ENCODE measurements around the gene TEX19.

Gene TEX19

GRCh38 chr17:82328141-82328993, 30.7 kb upstream of the TEX19 start:
- no peaks in the 10 kb centered on the region for H3K9me3 Mint-ChIP-seq
- H3K4me3 Mint-ChIP-seq = no peak overlapping the region
- peaks cover 38 to 61% of the 10 kb centered on the region in 2 donors for H3K27me3 Mint-ChIP-seq
- DNase-seq (no peak), ATAC-seq (replicated peaks) (no peak)
- peaks cover 9 to 25% of the 10 kb centered on the region in 2 donors for H3K4me1 Mint-ChIP-seq
- no peak overlapping the region for H3K27ac Mint-ChIP-seq
- H3K36me3 Mint-ChIP-seq = no peaks in the 10 kb centered on the region

DNA sequence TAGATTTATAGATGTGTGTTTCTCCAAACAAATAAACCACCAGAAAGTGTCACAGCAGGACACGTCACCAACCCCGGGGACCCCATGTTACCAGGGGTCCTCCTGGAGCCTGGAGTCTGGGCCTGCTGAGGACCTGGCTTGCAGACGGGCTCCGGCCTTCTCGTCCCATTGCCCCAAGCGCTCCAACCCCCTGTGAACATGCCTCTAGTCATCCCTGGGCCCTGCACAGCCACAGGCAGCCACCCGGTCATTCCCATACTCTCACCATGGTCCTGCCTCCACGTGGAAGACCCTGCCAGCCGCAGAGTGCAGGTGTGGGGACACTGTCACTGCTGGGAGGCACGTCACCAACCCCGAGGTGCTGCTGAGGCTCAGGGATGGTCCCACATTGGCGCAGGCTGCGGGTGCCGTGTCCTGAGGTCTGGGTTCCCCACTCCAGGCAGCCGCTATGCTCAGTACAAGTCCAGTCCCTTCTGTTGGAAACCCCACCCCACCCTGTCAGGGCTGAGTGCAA, 30.0 kb upstream of the TEX19 start:
- H3K36me3 Mint-ChIP-seq = no peaks in the 10 kb centered on the region
- H3K27ac Mint-ChIP-seq = no peak overlapping the region
- ATAC-seq (replicated peaks) (no peak), DNase-seq (no peak)
- peaks cover 34 to 55% of the 10 kb centered on the region in 2 donors for H3K27me3 Mint-ChIP-seq
- no peaks in the 10 kb centered on the region for H3K9me3 Mint-ChIP-seq
- no peak overlapping the region for H3K4me3 Mint-ChIP-seq
- H3K4me1 Mint-ChIP-seq = peaks cover 7 to 21% of the 10 kb centered on the region in 2 donors

- DNase-seq (no peak), ATAC-seq (replicated peaks) (no peak)
- Mint-ChIP-seq H3K27me3 (peaks cover 34 to 56% of the 10 kb centered on the region in 2 donors), H3K27ac (no peak overlapping the region), H3K4me1 (peaks cover 12 to 27% of the 10 kb centered on the region in 2 donors), H3K4me3 (no peak overlapping the region), H3K36me3 (no peaks in the 10 kb centered on the region), H3K9me3 (no peaks in the 10 kb centered on the region)
Measured at GRCh38 chr17:82329683-82330321, 29.2 kb upstream of the TEX19 start.

GRCh38 chr17:82330322-82331239, 28.5 kb upstream of the TEX19 start:
- Mint-ChIP-seq H3K4me1 (peaks cover 17 to 35% of the 10 kb centered on the region in 2 donors), H3K27me3 (peaks cover 34 to 61% of the 10 kb centered on the region in 2 donors), H3K9me3 (no peaks in the 10 kb centered on the region), H3K27ac (peak overlapping the region; percentile 85), H3K36me3 (no peaks in the 10 kb centered on the region), H3K4me3 (peak overlapping the region in 1 of 2 donors; percentile 14)
- DNase-seq (no peak), ATAC-seq (replicated peaks) (no peak)

DNA sequence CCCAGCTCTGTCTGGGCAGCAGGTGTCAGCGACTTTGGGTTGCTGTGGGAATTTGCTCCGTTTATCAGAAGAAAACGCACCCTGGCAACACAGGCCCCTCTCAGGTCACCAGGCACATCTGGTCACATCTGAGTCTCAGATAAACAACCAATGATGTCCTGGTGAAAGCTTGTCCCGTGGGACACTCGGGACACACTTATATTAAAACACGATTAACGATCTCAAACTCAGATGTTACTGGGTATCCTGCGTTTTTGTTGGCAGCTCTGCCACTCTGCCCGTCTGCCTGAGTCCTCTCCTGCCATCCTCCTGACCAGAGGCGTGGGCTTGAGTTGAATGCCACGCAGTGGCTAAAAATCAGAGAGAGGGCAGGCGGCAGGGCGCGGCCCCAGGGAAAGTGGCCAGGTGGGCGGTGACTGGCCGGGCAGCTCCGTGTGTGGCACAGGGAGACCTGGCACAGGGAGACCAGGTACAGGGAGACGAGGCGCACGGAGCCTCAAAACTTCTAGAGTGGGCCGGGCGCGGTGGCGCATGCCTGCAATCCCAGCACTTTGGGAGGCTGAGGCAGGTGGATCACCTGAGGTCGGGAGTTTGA, 27.6 kb upstream of the TEX19 start:
- no peaks in the 10 kb centered on the region for H3K36me3 Mint-ChIP-seq
- H3K27ac Mint-ChIP-seq = no peak overlapping the region
- peaks cover 20 to 40% of the 10 kb centered on the region in 2 donors for H3K4me1 Mint-ChIP-seq
- no peak for ATAC-seq (replicated peaks)
- no peak overlapping the region for H3K4me3 Mint-ChIP-seq
- no peaks in the 10 kb centered on the region for H3K9me3 Mint-ChIP-seq
- no peak for DNase-seq
- H3K27me3 Mint-ChIP-seq = peaks cover 31 to 57% of the 10 kb centered on the region in 2 donors

- Mint-ChIP-seq H3K9me3 (no peaks in the 10 kb centered on the region), H3K4me1 (peaks cover 20 to 40% of the 10 kb centered on the region in 2 donors), H3K27me3 (peaks cover 24 to 49% of the 10 kb centered on the region in 2 donors), H3K27ac (peak overlapping the region; percentile 60), H3K36me3 (no peaks in the 10 kb centered on the region), H3K4me3 (peak overlapping the region; percentile 80 to 81)
- ATAC-seq (replicated peaks) = peak; percentile 71 to 84
- peak; percentile 40 for DNase-seq
Measured at GRCh38 chr17:82332669-82333278, 26.3 kb upstream of the TEX19 start.

- ATAC-seq (replicated peaks) (peak; percentile 46 to 48), DNase-seq (no peak)
- Mint-ChIP-seq H3K36me3 (no peaks in the 10 kb centered on the region), H3K4me3 (peak within 1 kb of the TSS; percentile 80 to 82), H3K9me3 (no peaks in the 10 kb centered on the region), H3K4me1 (peaks cover 20 to 40% of the 10 kb centered on the region in 2 donors), H3K27me3 (peaks cover 24 to 44% of the 10 kb centered on the region in 2 donors), H3K27ac (peak within 1 kb of the TSS; percentile 60)
Measured at GRCh38 chr17:82333279-82334171, 25.5 kb upstream of the TEX19 start, which contains the start of gene SECTM1. Gene SECTM1, minus strand, starts transcription at chr17:82333766. Its CDS starts 6,526 bp downstream, at chr17:82327240.

DNA sequence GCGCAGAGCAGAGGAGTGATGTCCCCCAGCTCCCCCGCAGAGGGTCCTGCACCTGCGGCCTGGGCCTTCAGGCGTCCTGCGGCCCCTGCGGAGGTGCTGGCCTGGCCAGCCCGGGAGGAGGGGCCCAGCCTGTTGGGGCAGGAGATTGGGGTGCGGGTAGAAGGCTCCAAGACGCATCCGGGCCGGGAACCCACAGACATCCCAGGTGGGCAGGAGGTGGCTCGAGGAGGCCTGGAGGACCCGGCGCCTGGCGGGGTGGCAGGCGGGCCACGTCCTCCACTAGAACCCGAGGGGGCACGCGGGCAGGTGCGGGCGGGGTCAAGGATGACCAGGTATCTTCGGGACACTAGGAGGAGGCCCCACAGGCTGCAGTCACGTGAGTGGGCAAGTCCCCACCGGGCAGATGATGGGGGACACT, 24.8 kb upstream of the TEX19 start:
- H3K27me3 Mint-ChIP-seq = peaks cover 21 to 38% of the 10 kb centered on the region in 2 donors

DNA sequence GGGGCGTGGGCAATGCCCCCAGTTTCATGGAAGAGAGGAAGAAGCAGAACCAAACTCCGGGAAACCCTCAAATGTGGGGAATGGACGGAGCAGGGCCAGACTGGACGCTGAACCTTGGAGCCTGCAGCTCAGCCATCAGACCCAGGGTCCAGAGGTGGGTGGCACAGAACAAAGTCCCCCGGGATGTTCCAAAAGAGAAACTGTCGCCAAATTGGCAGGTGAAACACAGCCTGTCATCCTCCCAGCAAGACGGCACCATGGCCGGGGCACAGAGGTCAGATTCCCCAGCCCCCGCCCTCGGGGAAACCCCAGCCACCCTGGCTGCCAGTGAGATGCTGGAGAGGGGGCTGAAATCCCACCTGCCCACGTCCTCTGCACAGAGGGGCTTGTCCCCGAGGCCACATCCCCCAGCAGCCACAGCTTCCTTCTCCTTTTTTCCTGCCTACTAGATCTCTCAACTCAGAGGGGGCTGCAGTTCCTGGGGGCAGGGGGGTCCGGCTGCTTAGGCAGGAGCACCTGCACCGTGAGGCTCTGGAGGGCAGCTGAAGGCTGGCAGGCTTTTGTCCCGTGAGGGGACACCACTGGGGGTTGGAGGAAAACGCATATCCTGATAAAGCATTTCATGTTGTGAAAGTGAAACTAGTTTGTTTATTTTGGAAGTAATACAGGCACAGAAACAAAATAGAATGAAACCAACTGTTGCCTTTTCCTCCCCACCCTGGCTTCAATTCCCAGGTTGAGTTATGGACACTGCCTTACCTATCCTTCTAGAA, 24.2 kb upstream of the TEX19 start:
- peaks cover 20 to 40% of the 10 kb centered on the region in 2 donors for H3K4me1 Mint-ChIP-seq
- no peaks in the 10 kb centered on the region for H3K9me3 Mint-ChIP-seq
- no peaks in the 10 kb centered on the region for H3K36me3 Mint-ChIP-seq
- peak overlapping the region; percentile 93 for H3K27ac Mint-ChIP-seq
- H3K4me3 Mint-ChIP-seq = peak overlapping the region; percentile 74 to 82
- H3K27me3 Mint-ChIP-seq = peaks cover 18 to 33% of the 10 kb centered on the region in 2 donors
- ATAC-seq (replicated peaks) (peak in 1 of 2 donors; percentile 13), DNase-seq (no peak)

More for the DNA sequence above, 24.8 kb upstream of the TEX19 start:
- Mint-ChIP-seq H3K4me3 (peak overlapping the region; percentile 74 to 82), H3K9me3 (no peaks in the 10 kb centered on the region), H3K4me1 (peaks cover 20 to 40% of the 10 kb centered on the region in 2 donors), H3K27ac (no peak overlapping the region), H3K36me3 (no peaks in the 10 kb centered on the region)
- DNase-seq (no peak), ATAC-seq (replicated peaks) (no peak)

DNA sequence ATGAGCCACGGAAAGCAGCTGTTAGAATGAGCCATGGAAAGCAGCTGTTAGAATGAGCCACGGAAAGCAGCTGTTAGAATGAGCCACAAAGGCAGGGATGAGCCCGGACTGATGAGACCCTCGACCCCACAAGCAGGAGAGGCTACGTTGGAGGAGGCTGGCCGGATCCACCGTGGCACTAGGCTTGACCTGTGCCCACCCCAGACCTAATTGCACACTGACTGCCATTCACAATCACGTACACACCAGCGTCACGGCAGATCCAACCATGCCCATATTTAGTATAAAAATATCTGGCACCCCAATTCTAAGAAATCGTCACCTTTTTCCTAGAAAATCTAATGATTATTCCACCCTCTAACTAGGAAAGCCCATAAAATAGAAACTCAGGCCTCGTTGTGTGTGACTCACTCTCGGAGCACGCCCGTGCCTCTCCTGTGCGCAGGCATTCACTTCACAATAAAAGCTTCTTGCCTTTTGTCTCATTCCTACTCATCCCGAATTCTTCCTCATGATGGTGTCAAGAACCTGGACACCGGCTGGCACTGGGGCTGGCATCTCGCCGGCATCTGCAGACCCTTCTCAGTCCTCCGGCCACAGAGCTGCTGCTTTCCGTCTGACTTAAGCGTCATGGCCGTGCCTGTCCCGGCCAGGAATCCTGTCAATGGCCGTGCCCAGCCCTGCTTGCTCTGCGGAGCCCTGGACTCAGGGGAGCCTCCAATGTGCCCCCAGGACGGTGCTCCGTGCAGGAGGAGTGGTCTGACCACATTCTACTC, 20.0 kb upstream of the TEX19 start:
- Mint-ChIP-seq H3K27ac (no peak overlapping the region), H3K9me3 (peaks cover 0 to 2% of the 10 kb centered on the region in 2 donors), H3K36me3 (no peaks in the 10 kb centered on the region), H3K4me1 (peaks cover 13 to 20% of the 10 kb centered on the region in 2 donors), H3K4me3 (no peak overlapping the region), H3K27me3 (peaks cover 0 to 14% of the 10 kb centered on the region in 2 donors)
- DNase-seq (no peak), ATAC-seq (replicated peaks) (no peak)
